ENCODE results near the gene AGMO. TPM values are rescaled to one million over a fixed set of nuclear protein-coding genes. Genes with fewer than 3 reads are reported as not detected.

Gene AGMO
- total and polyA plus RNA-seq, 2 of the 8 experiments (the other 6 are each of a cell fraction or from before 2014, with no cell fraction given), result 0.22 to 0.45 TPM

DNA sequence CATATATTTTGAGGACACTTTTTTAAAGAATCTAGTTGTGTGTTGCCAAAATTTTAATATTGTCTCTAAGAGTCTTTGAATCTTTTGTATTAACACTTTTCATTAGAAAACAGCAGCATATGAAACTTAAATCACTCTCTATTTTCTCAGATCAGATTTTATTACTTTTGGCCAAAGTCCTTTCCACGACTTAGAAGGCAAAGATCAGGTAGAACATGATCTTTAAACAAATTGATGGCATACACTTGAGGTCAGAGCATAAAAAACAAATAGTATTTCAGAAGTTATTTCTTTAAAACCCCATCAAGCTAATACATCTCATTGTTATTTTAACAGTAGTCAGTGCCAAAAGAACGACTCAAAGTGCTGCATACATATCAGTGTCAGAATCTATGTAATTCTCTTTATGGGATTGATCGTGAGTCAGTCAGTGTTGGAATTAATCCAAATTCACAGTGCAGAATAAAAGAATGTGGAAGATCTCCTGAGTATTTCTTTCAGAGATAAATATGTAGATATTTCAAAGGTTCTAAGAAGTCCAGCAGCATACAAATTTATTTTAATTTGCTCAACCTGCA is 9.6 kb upstream of the AGMO start (continued):
- TF ChIP-seq CHD7 (IDR thresholded peaks at IDR 0.05; ENCODE audit: insufficient replicate concordance, low read length), result no peak
- TF ChIP-seq SIX5 (IDR thresholded peaks at IDR 0.05; ENCODE audit: low read depth, low read length), result no peak
- TF ChIP-seq CBX8 (IDR thresholded peaks at IDR 0.05; ENCODE audit: borderline replicate concordance, low read depth, low read length), result no peak
- no peak for TF ChIP-seq RNF2 (IDR thresholded peaks at IDR 0.05; ENCODE audit: borderline replicate concordance, low read depth, low read length, missing control alignments, poor library complexity, severe bottlenecking)
- TF ChIP-seq NRF1 (IDR thresholded peaks at IDR 0.05; ENCODE audit: low read depth, low read length), result no peak
- no peak for TF ChIP-seq CEBPB (IDR thresholded peaks at IDR 0.05; ENCODE audit: low read depth, low read length)
- TF ChIP-seq SP4 (IDR thresholded peaks at IDR 0.05; ENCODE audit: low read length), result no peak
